Muscle layer of duodenum (tissue), 2 donors: ENCODE data around the gene RBFOX1.
"Not testable (repeated sequence)": the region's sequence is repeated elsewhere in the genome, so short reads cannot be mapped to it uniquely, and the experiment has no call there.

ENCODE experiments used
- H3K27ac ChIP-seq: one replicate; pipeline ENCODE4 v1.7.0; 2013; ENCODE audit warnings: mild to moderate bottlenecking, low read length
- H3K27me3 ChIP-seq: one replicate; pipeline ENCODE4 v1.7.0; 2013; ENCODE audit warnings: low read depth, mild to moderate bottlenecking, control low read depth, low read length
- H3K36me3 ChIP-seq, 2 donors: one replicate each; pipeline ENCODE4 v1.7.0; 2013; ENCODE audit warnings: low read length in 2 of 2, control low read depth in 1 of 2, mild to moderate bottlenecking in 1 of 2; ENCODE audit not compliant: insufficient read depth in 2 of 2, control insufficient read depth in 1 of 2
- H3K4me1 ChIP-seq, 2 donors: one replicate each; pipeline ENCODE4 v1.7.0; 2013; ENCODE audit warnings: low read length in 2 of 2, mild to moderate bottlenecking in 2 of 2, control low read depth in 1 of 2, moderate library complexity in 1 of 2; ENCODE audit not compliant: insufficient read depth in 2 of 2, control insufficient read depth in 1 of 2
- H3K4me3 ChIP-seq, 2 donors: one replicate each; pipeline ENCODE4 v1.7.0; 2013; ENCODE audit warnings: low read length in 2 of 2, low read depth in 1 of 2, mild to moderate bottlenecking in 1 of 2
- H3K9me3 ChIP-seq, 2 donors: one replicate each; pipeline ENCODE4 v1.7.0; 2013; ENCODE audit warnings: low read length in 2 of 2, control low read depth in 1 of 2, mild to moderate bottlenecking in 1 of 2; ENCODE audit not compliant: control insufficient read depth in 1 of 2
- donor health status: healthy.

RBFOX1 gene

GRCh38 chr16:7482596-7483290 is 150.1 kb downstream of the RBFOX1 start:
- Histone ChIP-seq H3K27ac (no peak overlapping the region), H3K27me3 (no peaks in the 10 kb centered on the region), H3K4me1 (no peaks in the 10 kb centered on the region), H3K9me3 (no peaks in the 10 kb centered on the region), H3K36me3 (no peaks in the 10 kb centered on the region), H3K4me3 (no peak overlapping the region)

GRCh38 chr16:7487574-7488323 is 155.1 kb downstream of the RBFOX1 start:
- H3K9me3 ChIP-seq, result no peaks in the 10 kb centered on the region
- H3K27ac ChIP-seq, result no peak overlapping the region
- H3K4me1 ChIP-seq, result no peaks in the 10 kb centered on the region
- no peaks in the 10 kb centered on the region for H3K36me3 ChIP-seq
- H3K27me3 ChIP-seq, result no peaks in the 10 kb centered on the region
- no peak overlapping the region for H3K4me3 ChIP-seq

GRCh38 chr16:7492122-7492521 is 159.5 kb downstream of the RBFOX1 start:
- no peaks in the 10 kb centered on the region for H3K4me1 ChIP-seq
- H3K36me3 ChIP-seq, result no peaks in the 10 kb centered on the region
- no peaks in the 10 kb centered on the region for H3K27me3 ChIP-seq
- H3K9me3 ChIP-seq, result no peaks in the 10 kb centered on the region
- H3K27ac ChIP-seq, result no peak overlapping the region
- no peak overlapping the region for H3K4me3 ChIP-seq

DNA sequence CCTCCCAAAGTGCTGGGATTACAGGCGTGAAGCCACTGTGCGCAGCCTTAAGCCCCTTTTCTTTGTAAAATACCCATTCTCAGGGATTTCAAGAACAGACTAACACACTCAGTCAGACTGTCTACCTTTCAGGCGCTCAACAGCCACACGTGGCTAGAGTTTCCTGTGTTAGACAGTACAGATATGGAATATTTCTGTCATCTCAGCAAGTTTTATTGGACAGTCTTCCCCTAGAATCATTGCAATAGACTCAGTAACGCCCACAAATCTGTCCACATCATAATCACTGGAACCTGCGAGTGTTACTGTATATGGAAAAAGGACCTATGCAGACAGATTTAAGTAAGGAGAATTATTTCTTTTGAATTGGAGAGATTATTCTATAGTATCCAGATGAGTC is 160.5 kb downstream of the RBFOX1 start:
- no peak overlapping the region for H3K27ac ChIP-seq
- no peaks in the 10 kb centered on the region for H3K36me3 ChIP-seq
- no peak overlapping the region for H3K4me3 ChIP-seq
- no peaks in the 10 kb centered on the region for H3K9me3 ChIP-seq
- H3K27me3 ChIP-seq, result no peaks in the 10 kb centered on the region
- no peaks in the 10 kb centered on the region for H3K4me1 ChIP-seq

DNA sequence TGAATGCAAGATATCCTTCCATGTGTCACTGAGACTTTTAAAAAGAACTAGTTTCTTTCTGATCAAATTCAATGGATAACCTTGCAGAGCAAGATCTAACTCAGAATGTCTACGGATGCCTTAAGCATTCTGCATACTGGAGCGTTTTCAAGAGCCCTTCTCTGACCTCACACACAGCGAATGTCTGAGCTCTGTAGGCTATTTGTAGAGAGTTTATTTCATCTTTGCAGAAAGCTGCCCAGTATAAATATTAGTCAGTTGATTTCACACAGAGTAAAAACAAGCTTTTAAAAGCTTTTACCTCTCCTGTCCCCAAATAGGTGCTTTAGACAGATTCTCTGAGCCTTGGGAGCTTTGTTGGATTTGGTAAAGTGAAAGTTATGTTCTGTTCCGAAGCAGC is 165.0 kb downstream of the RBFOX1 start:
- H3K27me3 ChIP-seq, result no peaks in the 10 kb centered on the region
- H3K4me3 ChIP-seq, result no peak overlapping the region
- H3K4me1 ChIP-seq, result no peaks in the 10 kb centered on the region
- no peaks in the 10 kb centered on the region for H3K9me3 ChIP-seq
- no peak overlapping the region for H3K27ac ChIP-seq
- no peaks in the 10 kb centered on the region for H3K36me3 ChIP-seq

- Histone ChIP-seq H3K4me1 (no peaks in the 10 kb centered on the region), H3K9me3 (no peaks in the 10 kb centered on the region), H3K27ac (no peak overlapping the region), H3K27me3 (no peaks in the 10 kb centered on the region), H3K36me3 (no peaks in the 10 kb centered on the region), H3K4me3 (no peak overlapping the region)
Measured at GRCh38 chr16:7501868-7502267, 169.2 kb downstream of the RBFOX1 start.

- H3K27ac ChIP-seq, H3K36me3 ChIP-seq, H3K27me3 ChIP-seq, H3K4me1 ChIP-seq, H3K9me3 ChIP-seq, H3K4me3 ChIP-seq: not testable (repeated sequence)
Measured at GRCh38 chr16:7502591-7503157, 170.0 kb downstream of the RBFOX1 start.

- no peaks in the 10 kb centered on the region for H3K27me3 ChIP-seq
- H3K9me3 ChIP-seq, result no peaks in the 10 kb centered on the region
- no peak overlapping the region for H3K4me3 ChIP-seq
- H3K4me1 ChIP-seq, result no peaks in the 10 kb centered on the region
- H3K27ac ChIP-seq, result no peak overlapping the region
- H3K36me3 ChIP-seq, result no peaks in the 10 kb centered on the region
Measured at GRCh38 chr16:7503666-7504065, 171.0 kb downstream of the RBFOX1 start.

DNA sequence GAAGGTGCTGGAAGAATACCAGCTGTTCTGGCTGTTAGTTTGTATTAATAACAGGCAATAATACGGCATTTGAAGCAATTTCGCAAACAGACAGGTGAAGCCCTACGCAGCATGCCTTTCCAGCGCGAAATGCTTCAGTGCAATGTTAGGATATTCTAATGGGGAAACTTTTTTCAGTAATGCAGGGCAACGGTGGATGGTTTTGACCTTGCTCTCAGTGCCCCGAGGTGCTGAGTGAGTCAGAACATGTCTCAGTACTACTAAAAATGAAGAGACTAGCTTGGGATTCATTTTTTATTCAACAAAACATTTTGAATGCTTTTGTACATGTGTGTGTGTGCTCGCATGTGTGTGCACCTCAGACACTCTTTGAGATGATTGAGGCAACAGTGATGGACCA is 172.2 kb downstream of the RBFOX1 start:
- Histone ChIP-seq H3K27ac (no peak overlapping the region), H3K36me3 (no peaks in the 10 kb centered on the region), H3K4me3 (no peak overlapping the region), H3K9me3 (no peaks in the 10 kb centered on the region), H3K27me3 (no peaks in the 10 kb centered on the region), H3K4me1 (no peaks in the 10 kb centered on the region)

DNA sequence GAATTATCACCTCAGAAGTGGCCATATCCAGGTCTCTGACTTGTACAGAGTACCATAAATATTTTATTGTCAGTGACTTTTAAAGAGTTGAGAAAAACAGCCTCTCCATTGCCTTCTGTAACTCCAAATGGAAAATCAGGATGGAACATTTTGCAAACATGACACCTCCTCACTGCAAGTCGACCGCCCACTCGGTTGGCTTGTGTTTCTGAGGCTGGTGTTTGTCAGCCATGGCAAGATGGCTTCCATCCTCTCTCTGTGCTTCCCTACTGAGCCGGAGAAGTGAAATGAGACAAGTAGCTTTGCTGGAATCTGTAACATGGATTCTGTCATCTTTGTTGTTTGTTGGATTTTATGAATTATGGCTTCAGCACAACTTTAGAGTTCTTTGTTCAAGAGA is 172.8 kb downstream of the RBFOX1 start:
- H3K27me3 ChIP-seq, result no peaks in the 10 kb centered on the region
- H3K9me3 ChIP-seq, result no peaks in the 10 kb centered on the region
- H3K36me3 ChIP-seq, result no peaks in the 10 kb centered on the region
- no peak overlapping the region for H3K27ac ChIP-seq
- no peak overlapping the region for H3K4me3 ChIP-seq
- H3K4me1 ChIP-seq, result no peaks in the 10 kb centered on the region

DNA sequence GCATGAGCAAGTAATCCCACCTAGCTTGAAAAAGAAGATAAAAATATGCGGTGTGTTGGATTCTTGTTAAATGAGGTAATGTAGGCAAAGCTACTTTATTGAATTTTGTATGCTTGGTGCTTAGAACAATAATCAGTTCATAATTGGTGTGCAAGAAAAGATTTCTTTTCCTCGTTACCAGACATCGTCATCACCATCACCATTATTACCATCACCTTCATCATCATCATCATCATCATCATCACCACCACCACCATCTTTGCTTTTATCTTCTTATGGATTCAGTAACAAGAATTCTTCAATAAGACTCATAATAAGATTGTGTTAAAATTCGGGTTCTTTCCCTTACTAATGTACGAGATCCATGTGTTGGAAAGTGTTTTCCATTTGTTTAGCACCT is 173.7 kb downstream of the RBFOX1 start:
- Histone ChIP-seq H3K4me1 (no peaks in the 10 kb centered on the region), H3K27ac (no peak overlapping the region), H3K4me3 (no peak overlapping the region), H3K27me3 (no peaks in the 10 kb centered on the region), H3K36me3 (no peaks in the 10 kb centered on the region), H3K9me3 (no peaks in the 10 kb centered on the region)
